CD4-positive, CD25-positive, alpha-beta regulatory T cell (primary cell): ENCODE measurements around the gene CCDC85B. TPM values are rescaled to one million over a fixed set of nuclear protein-coding genes. Genes with fewer than 3 reads are reported as not detected.

ENCODE experiments used
- ATAC-seq, 2 donors: fragments of 150-1000 bp; cut with Tn5 transposase; one replicate each; pipeline ENCODE4 v1.10.0; 2021; ENCODE audit warnings: low read depth in 2 of 2, moderate number of reproducible peaks in 2 of 2, moderate library complexity in 1 of 2
- DNase-seq, 3 donors: peaks; one replicate each; pipeline versions ENCODE4 v3.0.0 to v3.0.0-alpha.2; 2012 to 2022; ENCODE audit warnings: mixed read lengths in 1 of 3
- H3K27ac ChIP-seq: one replicate; pipeline ENCODE4 v1.7.0; 2013; ENCODE audit warnings: mild to moderate bottlenecking, low read length; ENCODE audit not compliant: insufficient read depth, poor library complexity, severe bottlenecking
- H3K27me3 ChIP-seq: one replicate; pipeline ENCODE4 v1.7.0; 2013; ENCODE audit warnings: low read length; ENCODE audit not compliant: control insufficient read depth, insufficient read depth
- H3K36me3 ChIP-seq: one replicate; pipeline ENCODE4 v1.7.0; 2013; ENCODE audit warnings: mild to moderate bottlenecking, low read length, moderate library complexity; ENCODE audit not compliant: control insufficient read depth, insufficient read depth
- H3K4me1 ChIP-seq: 2 replicates; pipeline ENCODE4 v1.7.0; 2013; ENCODE audit warnings: mild to moderate bottlenecking, low read length; ENCODE audit not compliant: insufficient read depth, control insufficient read depth, poor library complexity, severe bottlenecking
- H3K4me3 ChIP-seq: one replicate; pipeline ENCODE4 v1.7.0; 2013; ENCODE audit warnings: low read depth, mild to moderate bottlenecking, low read length, moderate library complexity
- H3K9me3 ChIP-seq, 2 experiments: 1 replicate in 1 of 2; 2 replicates in 1 of 2; pipeline ENCODE4 v1.7.0; 2013; ENCODE audit warnings: low read length in 2 of 2, mild to moderate bottlenecking in 1 of 2, moderate library complexity in 1 of 2; ENCODE audit not compliant: control insufficient read depth in 2 of 2
- H3K27ac Mint-ChIP-seq, 3 donors: one replicate each; pipeline ENCODE4 v1.8.0; 2020 to 2022; ENCODE audit warnings: mild to moderate bottlenecking in 3 of 3, mixed read lengths in 3 of 3, moderate library complexity in 2 of 3
- H3K27me3 Mint-ChIP-seq: one replicate; pipeline ENCODE4 v1.8.0; 2022; ENCODE audit warnings: mild to moderate bottlenecking, mixed read lengths
- H3K36me3 Mint-ChIP-seq: one replicate; pipeline ENCODE4 v1.8.0; 2020; ENCODE audit warnings: mixed read lengths
- H3K4me1 Mint-ChIP-seq, 4 donors: one replicate each; pipeline ENCODE4 v1.8.0; 2020 to 2022; ENCODE audit warnings: mixed read lengths in 4 of 4, mild to moderate bottlenecking in 1 of 4
- H3K4me3 Mint-ChIP-seq, 4 donors: one replicate each; pipeline ENCODE4 v1.8.0; 2020 to 2022; ENCODE audit warnings: mild to moderate bottlenecking in 4 of 4, mixed read lengths in 4 of 4, moderate library complexity in 3 of 4
- H3K9me3 Mint-ChIP-seq, 7 donors: one replicate each; pipeline ENCODE4 v1.8.0; 2020 to 2022; ENCODE audit warnings: mixed read lengths in 7 of 7, mild to moderate bottlenecking in 3 of 7, moderate library complexity in 2 of 7
- polyA plus RNA-seq, 4 donors: library from polyadenylated mRNA; unstranded; fragments of 300-500 nt; fragmentation: Illumina TruSeq; gene quantifications; one replicate each; pipeline ENCODE4 v1.2.3, GENCODE V29; 2021
- total RNA-seq: library from RNA; stranded (reverse); gene quantifications from one replicate; pipeline ENCODE4 v1.2.3, GENCODE V29; 2022

The CCDC85B gene
- total and polyA plus RNA-seq, 5 donors from 2014 or later: 20.7 to 74.0 (median 62.1) TPM

- Histone ChIP-seq H3K36me3 (no peaks in the 10 kb centered on the region), H3K27me3 (no peaks in the 10 kb centered on the region), H3K27ac (no peak overlapping the region), H3K9me3 (no peaks in the 10 kb centered on the region), H3K4me3 (no peak overlapping the region), H3K4me1 (peaks cover 57% of the 10 kb centered on the region)
- H3K27me3 Mint-ChIP-seq: peaks cover 8% of the 10 kb centered on the region
- peaks cover 0 to 2% (median 0%) of the 10 kb centered on the region in 7 donors for H3K9me3 Mint-ChIP-seq
- peak overlapping the region in 3 of 4 donors; percentile 24 to 62 (median 58) for H3K4me3 Mint-ChIP-seq
- no peak for ATAC-seq
- no peak for DNase-seq
- H3K36me3 Mint-ChIP-seq: no peaks in the 10 kb centered on the region
- H3K4me1 Mint-ChIP-seq: peaks cover 0 to 41% (median 21%) of the 10 kb centered on the region in 4 donors
- peak overlapping the region in 1 of 3 donors; percentile 9 for H3K27ac Mint-ChIP-seq
Observed at GRCh38 chr11:65895482-65895981, 5.1 kb downstream of the CCDC85B start.

DNA sequence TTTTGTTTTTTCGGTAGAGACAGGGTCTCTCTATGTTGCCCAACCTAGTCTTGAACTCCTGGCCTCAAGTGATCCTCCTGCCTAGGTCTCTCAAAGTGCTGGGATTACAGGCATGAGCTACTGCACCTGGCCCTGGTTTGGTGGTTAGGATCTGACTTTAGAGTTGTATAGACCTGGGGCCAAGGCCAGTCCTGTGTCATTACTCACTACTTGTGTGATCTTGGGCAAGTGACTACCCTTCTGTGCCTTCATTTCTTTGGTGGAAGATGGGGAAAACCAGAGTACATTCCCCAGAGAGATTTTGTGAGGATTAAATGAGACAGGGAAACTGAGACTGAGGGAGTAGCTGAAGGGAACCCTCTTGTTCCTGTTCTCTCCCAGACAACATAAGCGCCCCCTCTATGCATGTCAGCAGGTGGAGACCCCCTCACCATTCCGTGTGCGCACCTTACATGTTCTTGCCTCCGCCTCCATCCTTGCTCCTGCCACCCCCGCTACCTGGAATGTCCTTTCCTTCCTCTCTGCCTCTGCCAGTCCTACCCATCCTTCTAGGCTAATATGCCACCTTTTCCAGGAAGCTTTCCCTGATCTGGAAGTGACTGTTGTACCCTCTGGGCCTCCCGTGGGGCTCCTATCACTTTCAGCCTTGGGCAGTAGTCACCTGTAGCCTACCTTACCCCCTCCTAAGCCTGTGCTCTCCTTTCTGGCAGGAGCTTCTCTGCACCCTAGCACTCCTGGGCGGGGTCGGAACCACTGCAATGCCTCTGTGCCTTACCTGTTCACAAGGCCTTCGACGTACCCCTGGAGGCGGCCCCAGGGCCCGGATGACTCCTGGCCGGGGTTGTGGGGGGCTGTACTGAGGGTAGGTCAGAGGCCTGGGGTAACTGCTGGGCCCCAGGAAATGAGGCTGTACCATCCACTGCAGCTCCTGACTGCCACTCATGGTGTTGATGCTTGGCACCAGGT lies 5.8 kb downstream of the CCDC85B start:
- Histone ChIP-seq H3K4me3 (no peak overlapping the region), H3K4me1 (peaks cover 54% of the 10 kb centered on the region), H3K36me3 (no peaks in the 10 kb centered on the region), H3K27me3 (no peaks in the 10 kb centered on the region), H3K27ac (no peak overlapping the region), H3K9me3 (no peaks in the 10 kb centered on the region)
- no peaks in the 10 kb centered on the region for H3K36me3 Mint-ChIP-seq
- peak overlapping the region in 3 of 4 donors; percentile 22 to 76 (median 73) for H3K4me3 Mint-ChIP-seq
- H3K4me1 Mint-ChIP-seq: peaks cover 0 to 46% (median 24%) of the 10 kb centered on the region in 4 donors
- H3K27ac Mint-ChIP-seq: peak overlapping the region in 1 of 3 donors; percentile 9
- H3K9me3 Mint-ChIP-seq: peaks cover 0 to 2% (median 0%) of the 10 kb centered on the region in 7 donors
- DNase-seq (no peak), ATAC-seq (no peak)
- H3K27me3 Mint-ChIP-seq: peaks cover 11% of the 10 kb centered on the region

DNA sequence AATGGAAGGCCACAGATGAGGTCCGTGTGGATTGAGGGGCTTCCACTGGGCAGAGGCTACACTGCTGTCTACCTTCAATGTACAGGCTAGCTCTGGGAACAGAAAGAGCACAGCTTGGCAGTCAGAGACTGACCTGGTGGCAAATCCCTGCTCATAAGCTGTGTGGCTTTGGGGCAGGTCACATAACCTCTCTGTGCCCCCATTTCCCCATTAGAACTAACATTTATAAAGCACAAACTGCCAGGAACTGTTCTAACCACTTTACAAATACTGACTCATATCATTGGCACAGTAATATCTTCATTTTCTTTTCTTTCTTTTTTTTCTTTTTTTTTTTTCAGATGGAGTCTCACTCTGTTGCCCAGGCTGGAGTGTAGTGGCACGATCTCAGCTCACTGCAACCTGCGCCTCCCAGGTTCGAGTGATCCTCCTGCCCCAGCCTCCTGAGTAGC lies 6.6 kb downstream of the CCDC85B start:
- H3K4me3 ChIP-seq: no peak overlapping the region
- DNase-seq: no peak
- ATAC-seq: no peak
- Mint-ChIP-seq H3K4me1 (peaks cover 0 to 42% (median 22%) of the 10 kb centered on the region in 4 donors), H3K9me3 (peaks cover 0 to 2% (median 0%) of the 10 kb centered on the region in 7 donors), H3K27me3 (peaks cover 14% of the 10 kb centered on the region), H3K36me3 (no peaks in the 10 kb centered on the region), H3K4me3 (peak overlapping the region in 1 of 4 donors; percentile 73), H3K27ac (peak overlapping the region in 1 of 3 donors; percentile 48)
- H3K27me3 ChIP-seq: no peaks in the 10 kb centered on the region
- no peaks in the 10 kb centered on the region for H3K9me3 ChIP-seq
- H3K36me3 ChIP-seq: no peaks in the 10 kb centered on the region
- H3K4me1 ChIP-seq: peaks cover 46% of the 10 kb centered on the region
- H3K27ac ChIP-seq: no peak overlapping the region

GRCh38 chr11:65898656-65899355 lies 8.3 kb downstream of the CCDC85B start:
- ATAC-seq (no peak), DNase-seq (no peak)
- no peaks in the 10 kb centered on the region for H3K36me3 ChIP-seq
- no peak overlapping the region for H3K27ac Mint-ChIP-seq
- peaks cover 0 to 26% (median 10%) of the 10 kb centered on the region in 4 donors for H3K4me1 Mint-ChIP-seq
- H3K27ac ChIP-seq: no peak overlapping the region
- H3K27me3 ChIP-seq: peaks cover 3% of the 10 kb centered on the region
- H3K4me3 Mint-ChIP-seq: peak overlapping the region; percentile 67 to 93 (median 73)
- H3K36me3 Mint-ChIP-seq: no peaks in the 10 kb centered on the region
- peaks cover 0 to 2% (median 0%) of the 10 kb centered on the region in 7 donors for H3K9me3 Mint-ChIP-seq
- H3K27me3 Mint-ChIP-seq: peaks cover 26% of the 10 kb centered on the region
- no peak overlapping the region for H3K4me3 ChIP-seq
- H3K4me1 ChIP-seq: peaks cover 29% of the 10 kb centered on the region
- no peaks in the 10 kb centered on the region for H3K9me3 ChIP-seq

- Histone ChIP-seq H3K27ac (peak overlapping the region; percentile 33), H3K4me1 (peaks cover 22% of the 10 kb centered on the region), H3K9me3 (no peaks in the 10 kb centered on the region), H3K27me3 (peaks cover 3% of the 10 kb centered on the region), H3K36me3 (no peaks in the 10 kb centered on the region), H3K4me3 (no peak overlapping the region)
- DNase-seq (peak in 2 of 3 donors; percentile 51 to 63), ATAC-seq (no peak)
- Mint-ChIP-seq H3K36me3 (no peaks in the 10 kb centered on the region), H3K9me3 (peaks cover 0 to 2% (median 0%) of the 10 kb centered on the region in 7 donors), H3K27ac (no peak overlapping the region), H3K4me3 (peak overlapping the region in 2 of 4 donors; percentile 32 to 71), H3K27me3 (peaks cover 29% of the 10 kb centered on the region), H3K4me1 (peaks cover 0 to 19% (median 5%) of the 10 kb centered on the region in 4 donors)
Observed at GRCh38 chr11:65899356-65900124, 9.1 kb downstream of the CCDC85B start.

DNA sequence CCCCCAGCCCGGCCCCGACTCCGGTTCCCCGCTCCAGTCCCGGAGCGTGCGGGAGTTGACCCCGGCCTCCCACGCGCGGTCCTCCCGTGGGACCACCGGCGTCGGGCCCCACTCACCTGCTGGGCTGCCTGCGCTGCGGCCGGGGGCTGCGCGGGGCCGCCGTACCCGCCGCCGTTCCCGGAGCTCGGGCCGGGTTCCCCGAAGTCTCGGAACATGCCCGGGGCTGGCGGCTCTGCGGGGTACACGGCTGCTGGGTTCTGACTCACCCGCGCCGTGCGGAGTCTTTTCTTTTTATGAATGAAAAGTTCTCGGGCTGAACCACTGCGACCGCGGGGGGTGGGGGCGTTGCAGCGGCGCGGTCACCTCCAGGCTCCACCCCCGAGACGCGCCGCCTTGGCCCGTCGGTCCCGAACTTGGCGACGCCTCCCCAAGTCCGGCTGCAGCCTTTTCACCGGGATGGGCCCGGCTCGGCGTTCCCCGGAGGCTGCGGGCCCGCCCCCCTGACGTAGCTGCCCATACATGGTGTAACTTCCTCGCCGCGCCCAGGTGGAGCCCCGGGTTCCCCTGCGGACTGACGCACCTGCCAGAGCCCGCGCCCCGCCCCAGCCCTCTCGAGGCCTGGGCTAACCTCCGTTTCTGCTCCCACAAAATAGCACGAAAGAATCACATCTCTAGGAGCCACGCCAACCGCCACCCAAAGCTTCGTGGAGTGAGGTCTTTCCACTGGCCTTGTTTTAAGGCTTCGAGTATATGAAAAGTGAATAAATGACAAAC lies 9.8 kb downstream of the CCDC85B start, which contains the start of gene FOSL1:
Gene FOSL1, minus strand, starts transcription at position 264 of the 774 bp plus-strand sequence. Its CDS starts 49 bp downstream, at position 215.
- Histone ChIP-seq H3K4me1 (peaks cover 22% of the 10 kb centered on the region), H3K27me3 (peaks cover 3% of the 10 kb centered on the region), H3K4me3 (peak within 1 kb of the TSS; percentile 41), H3K36me3 (no peaks in the 10 kb centered on the region), H3K27ac (peak within 1 kb of the TSS; percentile 41), H3K9me3 (no peaks in the 10 kb centered on the region)
- Mint-ChIP-seq H3K4me3 (peak within 1 kb of the TSS; percentile 21 to 78 (median 74)), H3K27ac (peak within 1 kb of the TSS in 2 of 3 donors; percentile 77 to 81), H3K4me1 (peaks cover 0 to 19% (median 5%) of the 10 kb centered on the region in 4 donors), H3K27me3 (peaks cover 29% of the 10 kb centered on the region), H3K9me3 (peaks cover 0 to 2% (median 0%) of the 10 kb centered on the region in 7 donors), H3K36me3 (no peaks in the 10 kb centered on the region)
- DNase-seq: peak; percentile 89 to 93 (median 93)
- peak; percentile 91 to 94 for ATAC-seq
